Pancreas (tissue), 10 donors: ENCODE measurements around the gene HDAC4. TPM values are rescaled to one million over a fixed set of nuclear protein-coding genes. Genes with fewer than 3 reads are reported as not detected.

Experiments used
- ATAC-seq, 4 donors: fragments of 200-7000 bp; cut with Tn5 transposase; one replicate each; pipeline versions ENCODE4 v1.8.0 to v1.9.1; 2020; ENCODE audit warnings: mild to moderate bottlenecking in 4 of 4, moderate library complexity in 4 of 4
- DNase-seq, 6 donors: peaks; one replicate each; pipeline ENCODE4 v3.0.0-alpha.2; 2020
- FAIRE-seq: peaks from 2 replicates; lab custom pipeline; 2012; peaks lifted over from hg19 to GRCh38; lab: Jason Lieb, UNC
- H3K27ac ChIP-seq, 4 donors: fragments of 200-600 bp; sonication (generic); 1 replicate in 3 of 4; 2 replicates in 1 of 4; pipeline versions ENCODE4 v1.5.0 to v1.8.0; 2020
- H3K27me3 ChIP-seq, 4 donors: fragments of 200-600 bp; one replicate each; pipeline ENCODE4 v1.8.0; 2021
- H3K36me3 ChIP-seq, 3 donors: fragments of 200-600 bp; sonication (generic) in 1 of 3; one replicate each; pipeline versions ENCODE4 v1.5.0 to v1.8.0; 2020 to 2021
- H3K4me1 ChIP-seq, 3 donors: fragments of 200-600 bp; one replicate each; pipeline ENCODE4 v1.8.0; 2021
- H3K4me3 ChIP-seq, 4 donors: fragments of 200-600 bp; sonication (generic) in 2 of 4; one replicate each; pipeline versions ENCODE4 v1.5.0 to v1.8.0; 2020 to 2021
- H3K9me3 ChIP-seq, 4 donors: fragments of 200-600 bp; one replicate each; pipeline ENCODE4 v1.8.0; 2021
- WGBS, 2 donors: extraction: QIAGEN DNeasy Blood & Tissue Kit; methylation state at CpG; one replicate each; pipeline ENCODE4 v1.1.7; 2013; 5-methylcytosine and 5-hydroxymethylcytosine counted together
- intact Hi-C, 3 donors: fragments of 100-400 bp; cut with DNase I; formaldehyde crosslinking; loops; one replicate each; pipeline versions ENCODE4 v1.11.1 to v1.14.2; 2022
- polyA plus RNA-seq, 2 donors: library from polyadenylated mRNA; stranded (reverse); fragments of 200-250 nt; gene quantifications; one replicate each; pipeline ENCODE4 v1.2.3, GENCODE V29; 2013
- total RNA-seq, 6 donors: library from RNA; stranded (reverse); fragmentation: NEBNext Ultra II Directional in 4 of 6; extraction: Animal tissue kit (Norgen Biotek cat#: 25700) in 4 of 6; gene quantifications; one replicate each; pipeline versions ENCODE4 v1.2.1 to v1.2.4, GENCODE V29; 2021 to 2023
- TF ChIP-seq, protein P1 (sequence below), 4 donors: fragments of 200-600 bp; sonication (generic) in 3 of 4; IDR thresholded peaks; one replicate each; pipeline versions ENCODE4 v1.5.0 to v1.8.0; 2021; ENCODE audit warnings: antibody characterized with exemption in 4 of 4
- donor health status: healthy with polysubstance abuse.
- donor health status: DM: no; HTN: no; CAD: no; lungs with moderate emphysema.
- donor health status: DM: no; HTN: no; CAD: no.
- donor health status: control.
- donor health status: control.
- donor health status: Bipolar disorder and iron deficiency.
- donor health status: DM: yes; HTN: yes; CAD: no.
- donor health status: DM: no; HTN: no; CAD: no.
- donor health status: DM: no; HTN: no; CAD: no.
- donor health status: DM: yes; HTN: yes; CAD: no.

The HDAC4 gene
- total and polyA plus RNA-seq, 8 donors, result 8.2 to 31.8 (median 16.6) TPM

- WGBS, 2 donors, result 63 to 67% methylated on average over 7 of the region's 7 CpGs
- Histone ChIP-seq H3K27me3 (no peaks in the 10 kb centered on the region), H3K27ac (no peak overlapping the region), H3K36me3 (no peaks in the 10 kb centered on the region), H3K4me1 (peaks cover 0 to 6% (median 0%) of the 10 kb centered on the region in 3 donors), H3K9me3 (no peaks in the 10 kb centered on the region), H3K4me3 (no peak overlapping the region)
- intact Hi-C loops, result no loop called here
- FAIRE-seq (no peak), ATAC-seq (no peak), DNase-seq (no peak)
- TF ChIP-seq, protein P1, sequence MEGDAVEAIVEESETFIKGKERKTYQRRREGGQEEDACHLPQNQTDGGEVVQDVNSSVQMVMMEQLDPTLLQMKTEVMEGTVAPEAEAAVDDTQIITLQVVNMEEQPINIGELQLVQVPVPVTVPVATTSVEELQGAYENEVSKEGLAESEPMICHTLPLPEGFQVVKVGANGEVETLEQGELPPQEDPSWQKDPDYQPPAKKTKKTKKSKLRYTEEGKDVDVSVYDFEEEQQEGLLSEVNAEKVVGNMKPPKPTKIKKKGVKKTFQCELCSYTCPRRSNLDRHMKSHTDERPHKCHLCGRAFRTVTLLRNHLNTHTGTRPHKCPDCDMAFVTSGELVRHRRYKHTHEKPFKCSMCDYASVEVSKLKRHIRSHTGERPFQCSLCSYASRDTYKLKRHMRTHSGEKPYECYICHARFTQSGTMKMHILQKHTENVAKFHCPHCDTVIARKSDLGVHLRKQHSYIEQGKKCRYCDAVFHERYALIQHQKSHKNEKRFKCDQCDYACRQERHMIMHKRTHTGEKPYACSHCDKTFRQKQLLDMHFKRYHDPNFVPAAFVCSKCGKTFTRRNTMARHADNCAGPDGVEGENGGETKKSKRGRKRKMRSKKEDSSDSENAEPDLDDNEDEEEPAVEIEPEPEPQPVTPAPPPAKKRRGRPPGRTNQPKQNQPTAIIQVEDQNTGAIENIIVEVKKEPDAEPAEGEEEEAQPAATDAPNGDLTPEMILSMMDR (IDR thresholded peaks at IDR 0.05), result no peak
Measured at GRCh38 chr2:239255628-239256349, 145.0 kb downstream of the HDAC4 start.

- DNase-seq (no peak), FAIRE-seq (no peak), ATAC-seq (peak in 2 of 4 donors; percentile 20 to 35)
- no peaks in the 10 kb centered on the region for H3K36me3 ChIP-seq
- WGBS, 2 donors, result 53 to 72% methylated on average over 5 of the region's 5 CpGs
- no peak overlapping the region for H3K27ac ChIP-seq
- no peaks in the 10 kb centered on the region for H3K9me3 ChIP-seq
- TF ChIP-seq, protein P1 (IDR thresholded peaks at IDR 0.05), result no peak
- peaks cover 0 to 6% (median 0%) of the 10 kb centered on the region in 3 donors for H3K4me1 ChIP-seq
- H3K4me3 ChIP-seq, result no peak overlapping the region
- intact Hi-C loops, result no loop called here
- no peaks in the 10 kb centered on the region for H3K27me3 ChIP-seq
Measured at GRCh38 chr2:239255218-239255617, 145.6 kb downstream of the HDAC4 start.

DNA sequence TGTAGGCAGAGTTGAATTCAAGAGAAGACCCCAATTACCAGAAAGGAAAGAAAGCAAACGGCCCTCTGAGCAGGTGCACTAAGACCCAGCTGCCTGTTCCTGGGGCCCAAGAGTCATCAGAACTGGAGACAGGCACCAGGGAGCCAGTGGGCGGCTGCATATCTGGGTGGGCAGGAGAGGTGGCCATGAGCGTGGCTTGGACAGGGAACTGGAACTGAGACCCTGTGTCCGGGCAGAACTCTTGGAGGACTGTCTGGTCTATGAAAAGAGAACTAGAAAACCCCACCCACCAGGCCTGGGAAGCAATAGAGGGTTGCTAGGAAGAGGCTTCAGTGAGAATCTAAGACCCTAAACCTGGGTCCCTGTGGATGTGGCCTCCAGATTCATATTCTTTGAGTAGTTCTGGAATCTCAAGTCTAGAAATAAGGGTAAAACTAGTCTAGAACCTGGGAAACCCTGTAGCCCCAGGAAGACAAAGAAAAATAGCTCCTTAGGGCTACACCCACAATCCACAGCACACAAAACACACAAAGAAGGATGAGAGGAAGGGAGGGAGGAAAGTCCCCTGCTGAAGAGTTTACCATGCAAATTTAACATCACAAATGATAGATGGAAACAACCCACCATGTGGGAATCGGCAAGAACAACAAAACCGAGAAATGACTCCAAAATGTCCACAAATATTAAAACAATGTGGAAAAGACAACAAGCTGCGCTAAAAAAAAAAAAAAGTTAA is 147.0 kb downstream of the HDAC4 start:
- FAIRE-seq (no peak), ATAC-seq (peak in 2 of 4 donors; percentile 16 to 47)
- intact Hi-C loops, result no loop called here

GRCh38 chr2:239253264-239253663 is 147.6 kb downstream of the HDAC4 start:
- TF ChIP-seq, protein P1 (IDR thresholded peaks at IDR 0.05), result no peak
- ATAC-seq, result peak in 2 of 4 donors; percentile 11 to 36
- no peaks in the 10 kb centered on the region for H3K9me3 ChIP-seq
- 91 to 92% methylated on average over 7 of the region's 7 CpGs for WGBS, 2 donors
- H3K27me3 ChIP-seq, result no peaks in the 10 kb centered on the region
- no peaks in the 10 kb centered on the region for H3K36me3 ChIP-seq
- intact Hi-C loops, result no loop called here
- FAIRE-seq, result no peak
- no peak for DNase-seq
- H3K27ac ChIP-seq, result no peak overlapping the region
- H3K4me1 ChIP-seq, result peaks cover 0 to 6% (median 0%) of the 10 kb centered on the region in 3 donors
- no peak overlapping the region for H3K4me3 ChIP-seq

More for the DNA sequence above, 147.0 kb downstream of the HDAC4 start:
- Histone ChIP-seq H3K36me3 (no peaks in the 10 kb centered on the region), H3K4me3 (no peak overlapping the region), H3K27me3 (no peaks in the 10 kb centered on the region), H3K4me1 (peaks cover 0 to 6% (median 0%) of the 10 kb centered on the region in 3 donors), H3K27ac (no peak overlapping the region), H3K9me3 (no peaks in the 10 kb centered on the region)
- 91 to 95% methylated on average over 7 of the region's 7 CpGs for WGBS, 2 donors
- peak in 1 of 6 donors; percentile 30 for DNase-seq
- TF ChIP-seq, protein P1 (IDR thresholded peaks at IDR 0.05), result no peak
